GM12878 (cell line): ENCODE data around the gene ADGRV1.

Experiments used
- ESRRA ChIP-seq: IDR thresholded peaks from 2 replicates; pipeline ENCODE4 v1.6.1; 2012; ENCODE audit warnings: mild to moderate bottlenecking, low read length, improper control_type of control experiment
- MEF2A ChIP-seq: IDR thresholded peaks from 2 replicates; pipeline ENCODE4 v1.6.1; 2011; ENCODE audit warnings: low read depth, mild to moderate bottlenecking, low read length, moderate library complexity; ENCODE audit not compliant: insufficient read depth
- POLR2AphosphoS5 ChIP-seq: IDR thresholded peaks from 2 replicates; pipeline ENCODE4 v1.6.1; 2011; ENCODE audit warnings: mild to moderate bottlenecking, low read length, inconsistent platforms
- SREBF2 ChIP-seq: IDR thresholded peaks from 2 replicates; pipeline ENCODE4 v1.6.1; 2012; ENCODE audit warnings: mild to moderate bottlenecking, low read length
- ZZZ3 ChIP-seq: IDR thresholded peaks from 2 replicates; pipeline ENCODE4 v1.6.1; 2011; ENCODE audit warnings: low read depth; ENCODE audit not compliant: control insufficient read depth, insufficient read length
- TF ChIP-seq, protein P1 (sequence below), 3 experiments: IDR thresholded peaks in 2 of 3; conservative IDR thresholded peaks in 1 of 3; 2 replicates each; pipeline ENCODE4 v1.5.1; 2011; ENCODE audit warnings: low read depth in 3 of 3, low read length in 3 of 3, mild to moderate bottlenecking in 3 of 3, control low read depth in 2 of 3, moderate library complexity in 2 of 3, inconsistent platforms in 1 of 3, mixed read lengths in 1 of 3; ENCODE audit not compliant: control insufficient read depth in 2 of 3, insufficient read depth in 1 of 3; ENCODE audit errors: extremely low read depth in 1 of 3

DNA sequence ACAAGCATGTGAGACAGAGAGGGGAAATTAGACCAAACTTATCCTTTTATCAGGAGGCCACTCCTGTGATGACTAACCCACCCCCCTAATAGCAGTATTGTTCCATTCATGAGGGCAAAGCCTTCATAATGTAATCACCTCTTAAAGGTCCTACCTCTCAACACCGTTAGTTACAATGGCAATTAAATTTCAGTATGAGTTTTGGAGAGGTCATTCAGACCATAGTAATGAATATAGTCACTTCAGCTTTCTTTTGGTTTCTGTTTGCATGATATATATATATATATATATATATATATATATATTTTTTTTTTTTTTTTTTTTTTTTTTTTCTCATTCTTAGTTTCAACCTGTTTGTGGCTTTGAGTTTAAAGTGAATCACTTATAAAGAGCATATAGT, 10.5 kb downstream of the ADGRV1 start:
- no peak for TF ChIP-seq SREBF2
- no peak for TF ChIP-seq POLR2AphosphoS5
- no peak for TF ChIP-seq ESRRA
- TF ChIP-seq, protein P1, sequence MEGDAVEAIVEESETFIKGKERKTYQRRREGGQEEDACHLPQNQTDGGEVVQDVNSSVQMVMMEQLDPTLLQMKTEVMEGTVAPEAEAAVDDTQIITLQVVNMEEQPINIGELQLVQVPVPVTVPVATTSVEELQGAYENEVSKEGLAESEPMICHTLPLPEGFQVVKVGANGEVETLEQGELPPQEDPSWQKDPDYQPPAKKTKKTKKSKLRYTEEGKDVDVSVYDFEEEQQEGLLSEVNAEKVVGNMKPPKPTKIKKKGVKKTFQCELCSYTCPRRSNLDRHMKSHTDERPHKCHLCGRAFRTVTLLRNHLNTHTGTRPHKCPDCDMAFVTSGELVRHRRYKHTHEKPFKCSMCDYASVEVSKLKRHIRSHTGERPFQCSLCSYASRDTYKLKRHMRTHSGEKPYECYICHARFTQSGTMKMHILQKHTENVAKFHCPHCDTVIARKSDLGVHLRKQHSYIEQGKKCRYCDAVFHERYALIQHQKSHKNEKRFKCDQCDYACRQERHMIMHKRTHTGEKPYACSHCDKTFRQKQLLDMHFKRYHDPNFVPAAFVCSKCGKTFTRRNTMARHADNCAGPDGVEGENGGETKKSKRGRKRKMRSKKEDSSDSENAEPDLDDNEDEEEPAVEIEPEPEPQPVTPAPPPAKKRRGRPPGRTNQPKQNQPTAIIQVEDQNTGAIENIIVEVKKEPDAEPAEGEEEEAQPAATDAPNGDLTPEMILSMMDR (IDR thresholded peaks at IDR 0.05 in 2 of 3, conservative IDR thresholded peaks at IDR 0.05 in 1 of 3; ENCODE audit: control insufficient read depth in 2 of 3, extremely low read depth in 1 of 3, insufficient read depth in 1 of 3, low read depth in 3 of 3, low read length in 3 of 3) = no peak
- no peak for TF ChIP-seq ZZZ3
- TF ChIP-seq MEF2A = no peak
